ENCODE data around the gene SNX8.

DNA sequence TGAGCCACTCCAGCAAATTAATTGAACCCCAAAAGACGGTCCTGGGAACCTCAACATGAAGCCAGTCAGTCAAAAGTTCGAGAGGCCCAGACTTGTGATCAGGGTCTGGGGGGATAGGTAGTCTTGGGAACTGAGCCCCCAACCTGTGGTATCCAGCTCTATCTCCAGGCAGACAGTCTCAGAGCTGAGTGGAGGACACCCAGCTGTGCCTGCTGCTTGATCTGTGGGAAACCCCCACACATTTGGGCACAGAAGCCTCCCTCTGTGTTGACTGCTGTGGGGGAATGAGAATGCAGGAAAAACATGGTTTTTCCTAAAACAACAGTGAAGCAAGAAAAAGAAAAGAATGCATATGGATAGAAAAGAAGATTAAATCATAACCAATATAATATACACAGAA, 16.3 kb upstream of the SNX8 start:
- no peak for TF ChIP-seq EZH2 (IDR thresholded peaks at IDR 0.05; ENCODE audit: borderline replicate concordance, low read depth, low read length, severe bottlenecking)
- TF ChIP-seq, protein P1, sequence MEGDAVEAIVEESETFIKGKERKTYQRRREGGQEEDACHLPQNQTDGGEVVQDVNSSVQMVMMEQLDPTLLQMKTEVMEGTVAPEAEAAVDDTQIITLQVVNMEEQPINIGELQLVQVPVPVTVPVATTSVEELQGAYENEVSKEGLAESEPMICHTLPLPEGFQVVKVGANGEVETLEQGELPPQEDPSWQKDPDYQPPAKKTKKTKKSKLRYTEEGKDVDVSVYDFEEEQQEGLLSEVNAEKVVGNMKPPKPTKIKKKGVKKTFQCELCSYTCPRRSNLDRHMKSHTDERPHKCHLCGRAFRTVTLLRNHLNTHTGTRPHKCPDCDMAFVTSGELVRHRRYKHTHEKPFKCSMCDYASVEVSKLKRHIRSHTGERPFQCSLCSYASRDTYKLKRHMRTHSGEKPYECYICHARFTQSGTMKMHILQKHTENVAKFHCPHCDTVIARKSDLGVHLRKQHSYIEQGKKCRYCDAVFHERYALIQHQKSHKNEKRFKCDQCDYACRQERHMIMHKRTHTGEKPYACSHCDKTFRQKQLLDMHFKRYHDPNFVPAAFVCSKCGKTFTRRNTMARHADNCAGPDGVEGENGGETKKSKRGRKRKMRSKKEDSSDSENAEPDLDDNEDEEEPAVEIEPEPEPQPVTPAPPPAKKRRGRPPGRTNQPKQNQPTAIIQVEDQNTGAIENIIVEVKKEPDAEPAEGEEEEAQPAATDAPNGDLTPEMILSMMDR (IDR thresholded peaks at IDR 0.05; ENCODE audit: borderline replicate concordance, extremely low read depth, low read length, poor library complexity, severe bottlenecking) = no peak
